Thyroid gland (tissue), 4 donors: Measurements from ENCODE around the gene GSN.

ENCODE experiments used
- CTCF ChIP-seq, 6 experiments: fragments of 200-600 bp in 3 of 6; fragments of 450-650 bp in 3 of 6; sonication (generic) in 3 of 6; IDR thresholded peaks; one replicate each; pipeline ENCODE4 v1.5.1; 2016 to 2019; ENCODE audit warnings: antibody characterized with exemption in 6 of 6, mild to moderate bottlenecking in 2 of 6, inconsistent platforms in 1 of 6, moderate library complexity in 1 of 6
- POLR2A ChIP-seq, 2 donors: fragments of 450-650 bp; IDR thresholded peaks; one replicate each; pipeline ENCODE4 v1.6.1; 2017; ENCODE audit warnings: antibody characterized with exemption in 2 of 2, mild to moderate bottlenecking in 2 of 2, moderate library complexity in 1 of 2

- TF ChIP-seq CTCF (IDR thresholded peaks at IDR 0.05) (peak; percentile 42 to 66 (median 56)), POLR2A (IDR thresholded peaks at IDR 0.05) (no peak)
Observed at GRCh38 chr9:121222524-121223171, 45.3 kb upstream of the GSN start.
